Mesothelial cell of epicardium (in vitro differentiated cells): ENCODE data around the gene MACROD2. TPM values are rescaled to one million over a fixed set of nuclear protein-coding genes. Genes with fewer than 3 reads are reported as not detected.

Source experiments
- DNase-seq, 2 experiments: peaks; one replicate each; pipeline ENCODE4 v3.0.0; 2021; ENCODE audit warnings: low spot score in 2 of 2; ENCODE audit not compliant: unreplicated experiment in 2 of 2
- H3K27ac Mint-ChIP-seq: 2 replicates; pipeline ENCODE4 v1.8.0; 2021; ENCODE audit warnings: mixed read lengths
- H3K27me3 Mint-ChIP-seq: 2 replicates; pipeline ENCODE4 v1.8.0; 2021; ENCODE audit warnings: low read depth, mixed read lengths
- H3K36me3 Mint-ChIP-seq: 2 replicates; pipeline ENCODE4 v1.8.0; 2021; ENCODE audit warnings: mixed read lengths
- H3K4me1 Mint-ChIP-seq: 2 replicates; pipeline ENCODE4 v1.8.0; 2021; ENCODE audit warnings: mixed read lengths
- H3K4me3 Mint-ChIP-seq: 2 replicates; pipeline ENCODE4 v1.8.0; 2021; ENCODE audit warnings: mild to moderate bottlenecking, moderate library complexity, mixed read lengths
- H3K9me3 Mint-ChIP-seq: 2 replicates; pipeline ENCODE4 v1.8.0; 2021; ENCODE audit warnings: mixed read lengths
- CTCF ChIP-seq: fragments of 200-600 bp; sonication (generic); IDR thresholded peaks from one replicate; pipeline ENCODE4 v1.5.0; 2021; ENCODE audit warnings: antibody characterized with exemption; ENCODE audit not compliant: unreplicated experiment
- total RNA-seq: library from RNA; stranded (reverse); gene quantifications from 3 replicates; pipeline ENCODE4 v1.2.1, GENCODE V29; 2021

Gene MACROD2
- total RNA-seq, 1 donor from 2014 or later = 10.0 TPM

- TF ChIP-seq CTCF = no peak
- Mint-ChIP-seq H3K36me3 (peaks cover 3% of the 10 kb centered on the region), H3K4me1 (peaks cover 31% of the 10 kb centered on the region), H3K4me3 (no peak overlapping the region), H3K9me3 (peaks cover 20% of the 10 kb centered on the region), H3K27me3 (no peaks in the 10 kb centered on the region), H3K27ac (no peak overlapping the region)
- no peak for DNase-seq
Measured at GRCh38 chr20:14612391-14612790, 617.1 kb downstream of the MACROD2 start.

- peaks cover 14% of the 10 kb centered on the region for H3K9me3 Mint-ChIP-seq
- H3K27ac Mint-ChIP-seq = no peak overlapping the region
Measured at GRCh38 chr20:14616003-14616402, 620.7 kb downstream of the MACROD2 start.

GRCh38 chr20:14617123-14617522, 621.8 kb downstream of the MACROD2 start:
- peaks cover 29% of the 10 kb centered on the region for H3K4me1 Mint-ChIP-seq

More at GRCh38 chr20:14616003-14616402, 620.7 kb downstream of the MACROD2 start:
- peaks cover 34% of the 10 kb centered on the region for H3K4me1 Mint-ChIP-seq
- no peak for TF ChIP-seq CTCF
- DNase-seq = no peak
- no peak overlapping the region for H3K4me3 Mint-ChIP-seq
- H3K36me3 Mint-ChIP-seq = peaks cover 3% of the 10 kb centered on the region
- no peaks in the 10 kb centered on the region for H3K27me3 Mint-ChIP-seq

GRCh38 chr20:14619411-14619810, 624.1 kb downstream of the MACROD2 start:
- H3K4me1 Mint-ChIP-seq = peaks cover 16% of the 10 kb centered on the region
- H3K27ac Mint-ChIP-seq = no peak overlapping the region

More at GRCh38 chr20:14617123-14617522, 621.8 kb downstream of the MACROD2 start:
- peak overlapping the region; percentile 51 for H3K27ac Mint-ChIP-seq
- H3K4me3 Mint-ChIP-seq = no peak overlapping the region
- peaks cover 3% of the 10 kb centered on the region for H3K36me3 Mint-ChIP-seq
- H3K27me3 Mint-ChIP-seq = no peaks in the 10 kb centered on the region
- TF ChIP-seq CTCF = no peak
- peaks cover 14% of the 10 kb centered on the region for H3K9me3 Mint-ChIP-seq
- DNase-seq = no peak

GRCh38 chr20:14622796-14623195, 627.5 kb downstream of the MACROD2 start:
- H3K27me3 Mint-ChIP-seq = no peaks in the 10 kb centered on the region

More at GRCh38 chr20:14619411-14619810, 624.1 kb downstream of the MACROD2 start:
- peaks cover 3% of the 10 kb centered on the region for H3K36me3 Mint-ChIP-seq
- peaks cover 12% of the 10 kb centered on the region for H3K9me3 Mint-ChIP-seq
- no peak for TF ChIP-seq CTCF
- H3K27me3 Mint-ChIP-seq = no peaks in the 10 kb centered on the region
- no peak overlapping the region for H3K4me3 Mint-ChIP-seq
- DNase-seq = no peak

More at GRCh38 chr20:14622796-14623195, 627.5 kb downstream of the MACROD2 start:
- TF ChIP-seq CTCF = no peak
- peaks cover 7% of the 10 kb centered on the region for H3K4me1 Mint-ChIP-seq
- no peak for DNase-seq
- no peaks in the 10 kb centered on the region for H3K36me3 Mint-ChIP-seq
- no peak overlapping the region for H3K27ac Mint-ChIP-seq
- no peak overlapping the region for H3K4me3 Mint-ChIP-seq
- H3K9me3 Mint-ChIP-seq = no peaks in the 10 kb centered on the region
